HL-60/S4 treated with phorbol 12-myristate 13-acetate at 8.2 ng/mL for 4 days and 3 days (cell line): ENCODE measurements around the gene OR13J1.

Experiments
- in situ Hi-C: fragments of 300-500 bp; cut with MboI; formaldehyde crosslinking; loops from 2 replicates; pipeline ENCODE4 v1.15.0; 2022; ENCODE audit warnings: low sequenced_read_pairs

The OR13J1 gene

DNA sequence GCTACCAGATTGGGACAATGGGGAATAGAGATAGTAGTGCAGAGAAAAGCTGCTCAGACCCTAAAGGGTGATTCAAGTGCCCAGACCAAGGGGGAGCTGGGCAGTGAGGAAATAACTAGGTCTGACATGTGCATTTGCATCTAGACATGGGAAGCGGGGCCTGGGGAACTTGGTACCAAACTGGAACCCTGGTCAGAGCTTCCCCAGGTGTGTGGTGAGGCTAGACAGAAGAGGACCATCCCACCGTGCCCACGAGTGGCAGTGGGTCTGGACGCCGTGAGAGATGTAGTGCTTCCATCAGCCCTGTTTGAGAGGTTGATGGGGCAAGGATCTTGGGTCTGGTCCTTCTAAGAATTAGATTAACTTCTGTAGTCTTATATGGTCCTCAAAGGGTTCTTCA lies 33.6 kb downstream of the OR13J1 start:
- in situ Hi-C loops: no loop called here

DNA sequence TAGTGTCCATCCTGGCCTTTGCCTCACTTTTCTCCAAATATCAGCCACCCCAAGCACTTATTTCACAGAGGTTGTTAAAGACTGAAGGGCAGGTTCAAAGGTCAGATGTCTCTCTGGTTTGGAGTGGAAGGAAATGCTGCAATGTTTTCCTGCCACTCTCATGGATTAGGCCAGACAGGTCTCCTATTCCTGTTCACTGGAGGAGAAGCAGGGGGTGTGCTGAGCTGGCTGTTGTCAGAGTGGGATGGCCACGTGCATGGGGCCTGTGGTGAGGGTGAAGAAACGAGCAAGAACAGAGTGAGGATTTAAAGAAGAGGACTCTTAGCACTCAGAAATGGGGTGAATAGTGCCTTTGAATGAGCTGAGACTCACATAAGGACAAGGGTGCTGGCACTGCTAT lies 34.4 kb downstream of the OR13J1 start:
- in situ Hi-C loops: no loop called here

DNA sequence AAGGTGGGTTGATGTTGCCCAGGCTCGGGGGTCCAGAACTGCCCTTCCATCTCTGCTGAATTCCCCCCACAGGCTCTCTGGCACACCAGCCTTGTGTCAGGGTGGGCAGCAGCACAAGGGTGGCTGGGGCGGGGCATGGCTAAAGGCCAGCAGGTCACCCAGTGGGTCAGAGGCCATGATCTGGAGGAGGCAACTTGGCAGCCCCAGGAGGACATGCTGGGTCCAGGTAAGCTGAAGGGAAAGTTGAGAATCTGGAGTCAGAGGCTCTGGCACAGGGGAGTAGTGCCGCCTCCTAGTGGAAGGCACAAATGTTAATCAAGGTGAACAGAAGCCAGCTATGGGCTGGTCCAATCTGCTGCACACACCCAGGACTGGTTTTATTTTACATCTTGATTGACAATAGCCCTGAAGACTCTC lies 35.0 kb downstream of the OR13J1 start:
- in situ Hi-C loops: no loop called here

DNA sequence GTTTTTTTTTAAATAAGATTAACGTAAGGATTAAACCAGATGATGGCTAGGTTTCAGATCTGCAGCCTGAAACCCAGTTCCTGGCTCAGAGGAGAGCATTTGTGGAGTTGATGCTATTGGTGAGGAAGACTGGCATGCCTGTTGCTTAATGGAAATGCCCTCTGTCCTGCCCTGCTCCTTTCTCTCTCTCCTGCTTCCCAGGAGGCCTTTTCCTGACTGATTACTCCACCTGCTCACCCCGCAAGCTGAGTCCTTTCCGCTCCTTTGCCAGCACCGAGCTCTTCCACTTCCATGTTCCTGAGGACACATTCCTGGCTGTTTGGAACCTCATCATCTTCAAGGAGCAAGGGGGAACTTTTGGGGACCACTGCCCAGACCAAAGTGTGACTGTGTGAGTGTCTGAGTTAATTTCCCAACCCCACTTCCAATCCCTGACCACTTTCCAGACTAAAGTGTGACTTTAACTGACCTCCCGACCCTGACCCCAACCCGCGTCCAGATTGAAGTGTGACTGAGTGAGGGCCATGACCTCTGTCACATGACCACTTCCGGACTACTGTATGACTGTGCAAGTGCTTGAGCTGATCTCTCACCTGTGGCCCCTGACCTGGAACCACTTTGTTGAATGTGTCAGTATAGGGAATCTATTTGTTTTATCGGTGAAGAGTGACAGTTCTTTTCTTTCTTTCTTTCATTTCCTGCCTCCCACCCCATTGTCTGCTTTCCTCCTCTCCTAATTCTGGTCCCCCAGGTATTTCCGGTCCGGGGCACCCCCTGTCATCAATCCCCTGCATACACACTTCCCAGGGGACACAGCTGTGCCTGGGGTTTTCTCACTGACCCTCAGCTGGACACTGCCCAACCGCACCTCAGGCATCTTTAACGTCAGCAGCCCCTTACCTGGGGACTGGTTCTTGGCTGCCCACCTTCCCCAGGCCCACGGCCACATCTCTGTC lies 35.7 kb downstream of the OR13J1 start:
- in situ Hi-C loops: no loop called here

DNA sequence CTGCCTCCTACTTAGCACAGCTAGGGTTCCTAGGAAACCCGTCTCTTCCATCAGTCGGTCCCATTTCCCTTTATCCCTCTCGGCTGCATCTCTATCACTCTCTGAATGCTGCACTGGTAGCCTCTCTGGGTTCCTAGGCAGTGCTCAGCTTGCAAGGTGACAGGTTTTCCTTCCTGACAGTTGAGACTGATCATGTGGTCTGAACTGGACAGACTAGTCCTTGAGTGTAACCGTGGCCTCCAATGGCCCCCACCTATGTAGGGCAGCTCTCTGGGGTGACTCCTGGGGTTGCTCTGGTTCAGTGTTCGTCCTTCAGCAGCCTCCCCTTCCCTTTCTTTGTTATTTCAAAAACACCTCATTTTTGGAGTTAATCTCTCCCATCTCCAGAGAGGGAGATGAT lies 37.4 kb downstream of the OR13J1 start:
- in situ Hi-C loops: no loop called here

DNA sequence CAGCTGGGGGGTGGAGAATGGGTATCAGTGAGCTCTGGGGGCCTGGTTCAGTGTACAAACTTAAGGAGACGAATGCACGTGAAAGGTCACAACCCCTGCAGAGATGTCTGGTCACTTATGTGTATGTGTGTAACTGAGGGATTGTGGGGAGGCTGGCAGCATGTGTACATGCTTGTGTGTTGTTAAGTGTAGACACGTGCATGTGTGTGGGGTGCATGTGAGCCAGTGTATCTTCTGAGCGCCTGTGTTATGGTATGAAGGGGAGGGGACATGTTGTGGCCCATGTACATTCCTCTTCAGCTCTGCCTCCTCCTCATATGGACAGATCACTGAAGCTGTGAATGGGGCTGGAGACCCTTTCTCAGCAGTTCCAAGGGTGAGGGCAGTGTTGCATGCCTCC lies 39.2 kb downstream of the OR13J1 start:
- in situ Hi-C loops: no loop called here

DNA sequence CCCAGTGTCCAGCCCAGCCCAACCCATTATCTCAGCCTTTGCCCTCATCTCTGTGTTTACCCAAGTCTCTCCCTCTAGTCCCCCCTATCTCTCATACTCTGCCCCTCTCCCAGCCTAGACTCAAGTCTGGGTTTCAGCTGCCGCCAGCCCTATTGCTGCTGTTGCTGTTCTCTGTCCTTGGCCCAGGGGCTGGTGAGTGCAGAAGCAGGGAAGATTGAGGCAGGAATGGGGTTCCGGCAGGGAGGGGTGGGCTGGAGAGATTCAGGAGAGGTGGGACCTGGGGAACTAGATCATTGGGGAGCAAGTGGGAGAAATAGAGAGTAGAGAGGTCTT lies 40.5 kb downstream of the OR13J1 start:
- in situ Hi-C loops: no loop called here

DNA sequence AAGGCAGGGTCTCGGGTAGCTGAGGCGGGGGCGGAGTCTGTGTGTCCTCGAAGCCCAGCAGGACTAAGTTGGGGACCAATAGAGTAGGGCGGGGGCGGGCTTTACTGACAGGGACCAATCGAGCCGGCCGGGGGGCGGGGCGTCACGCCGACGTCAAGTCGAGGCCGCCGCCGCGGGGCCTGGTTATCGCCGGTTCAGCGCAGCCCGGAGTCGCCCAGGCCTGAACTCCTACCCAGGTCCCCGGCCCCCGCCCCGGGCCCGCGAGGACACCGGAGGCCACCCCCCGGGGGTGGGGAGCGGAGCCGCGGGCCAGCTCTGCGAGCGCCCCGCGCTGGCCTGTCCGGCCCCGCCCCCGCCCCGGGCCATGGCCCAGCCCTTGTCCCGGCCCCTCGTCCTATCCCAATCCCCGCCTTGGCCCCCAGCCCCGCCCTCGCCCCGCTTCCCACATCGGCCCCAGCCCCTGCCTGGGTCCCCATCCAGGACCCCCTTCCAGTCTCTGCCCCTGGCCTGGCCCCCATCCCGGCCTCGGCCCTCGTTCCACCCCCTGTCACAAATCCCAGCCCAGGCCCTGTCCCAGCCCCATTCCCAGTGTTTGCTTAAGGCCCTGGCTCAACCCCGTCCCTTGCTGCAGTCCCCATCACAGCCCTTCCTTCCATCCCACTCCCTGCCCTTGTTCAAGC lies 41.0 kb downstream of the OR13J1 start, which contains the start of gene TMEM8B:
Gene TMEM8B (plus strand): TSS at position 145 of the 680 bp plus-strand sequence. CDS start 220 bp downstream, at position 365.
- in situ Hi-C loops: no loop called here

DNA sequence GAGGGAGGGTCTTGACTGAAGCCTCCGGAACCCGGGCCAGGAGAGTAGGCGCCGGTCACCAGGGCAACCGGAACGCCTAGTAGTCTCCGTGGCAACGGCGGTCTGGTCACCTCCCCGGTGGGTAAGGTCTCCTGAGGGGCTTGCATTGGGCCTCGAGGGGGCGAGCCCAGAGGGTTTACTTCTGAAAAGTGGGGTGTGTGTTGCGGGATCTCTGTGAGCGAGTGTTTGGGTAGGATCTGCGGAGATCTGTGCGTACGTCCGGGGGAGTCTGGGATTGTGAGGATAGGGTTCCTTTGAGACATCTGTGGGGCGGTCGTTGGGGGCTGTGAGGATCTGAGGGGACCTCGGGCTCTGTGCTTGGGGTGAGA lies 41.5 kb downstream of the OR13J1 start, which contains the start of gene FAM221B:
Gene FAM221B (minus strand): TSS at position 17 of the 368 bp plus-strand sequence. CDS start 2,571 bp downstream, outside the sequence.
- in situ Hi-C loops: no loop called here

DNA sequence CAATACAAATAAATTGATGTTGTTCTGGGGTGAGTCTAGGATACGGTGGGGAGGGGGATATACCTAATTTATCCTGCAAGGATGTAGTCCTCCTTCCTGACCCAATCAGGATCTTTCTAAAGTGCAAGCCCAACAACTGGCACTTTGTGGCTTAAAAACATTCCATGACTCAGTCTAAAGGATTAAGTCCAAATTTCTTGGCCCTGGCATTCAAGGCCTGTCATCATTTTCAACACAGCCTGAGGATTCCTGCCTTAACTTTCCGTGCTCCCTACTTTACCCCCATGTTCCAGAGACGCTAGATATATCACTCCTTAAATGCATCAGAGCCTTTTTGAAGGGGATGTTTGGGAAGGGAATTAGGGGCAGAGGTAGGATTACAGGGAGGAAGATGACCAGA lies 42.7 kb downstream of the OR13J1 start:
- in situ Hi-C loops: no loop called here

DNA sequence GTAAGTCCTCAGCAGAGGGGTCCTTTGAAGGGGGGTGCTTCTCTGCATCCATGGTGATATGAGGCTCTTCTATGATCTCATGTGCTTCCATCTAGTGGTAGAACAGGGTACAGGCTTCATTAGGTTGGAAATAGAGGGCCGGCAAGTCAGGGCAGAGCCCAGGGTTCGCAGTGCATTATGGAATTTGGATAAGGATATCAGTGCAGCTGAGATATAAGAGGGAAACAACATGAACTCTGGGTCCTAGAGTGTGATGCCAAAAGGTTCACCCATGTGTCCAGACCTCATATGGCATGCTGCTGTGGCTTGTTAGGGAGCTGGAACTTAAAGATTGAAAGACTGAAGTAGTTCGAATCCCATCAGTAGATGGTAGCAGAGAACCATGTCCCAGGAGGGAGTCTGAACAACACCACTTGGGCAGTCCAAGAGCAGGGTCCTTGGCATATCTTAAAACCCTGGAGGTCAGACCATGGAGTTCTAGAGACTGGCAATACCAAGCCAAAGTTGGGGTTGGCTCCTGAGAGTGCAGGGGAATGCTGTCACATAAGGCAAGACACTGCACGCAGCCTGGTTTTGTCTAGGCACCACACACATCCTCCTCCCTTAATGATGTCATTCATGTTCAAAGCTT lies 44.0 kb downstream of the OR13J1 start:
- in situ Hi-C loops: no loop called here

DNA sequence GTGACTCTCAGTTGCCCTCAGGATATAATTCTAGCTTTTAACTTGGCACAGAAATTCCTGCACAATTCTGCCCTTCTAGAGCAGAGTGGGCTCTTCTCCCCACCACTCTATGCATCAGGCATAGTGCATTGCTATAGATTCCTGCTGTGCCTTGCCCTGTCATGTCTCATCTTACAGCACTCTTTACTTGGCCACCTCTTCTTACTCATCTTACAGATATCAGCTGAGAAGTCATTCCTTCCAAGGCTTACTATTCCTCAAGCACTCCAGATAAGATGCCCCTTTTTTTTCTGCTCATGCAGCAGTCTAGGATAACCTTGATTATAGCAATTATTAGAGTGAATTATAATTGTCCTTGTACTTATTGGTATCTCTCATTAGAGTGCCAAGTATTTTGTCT lies 47.3 kb downstream of the OR13J1 start:
- in situ Hi-C loops: no loop called here

DNA sequence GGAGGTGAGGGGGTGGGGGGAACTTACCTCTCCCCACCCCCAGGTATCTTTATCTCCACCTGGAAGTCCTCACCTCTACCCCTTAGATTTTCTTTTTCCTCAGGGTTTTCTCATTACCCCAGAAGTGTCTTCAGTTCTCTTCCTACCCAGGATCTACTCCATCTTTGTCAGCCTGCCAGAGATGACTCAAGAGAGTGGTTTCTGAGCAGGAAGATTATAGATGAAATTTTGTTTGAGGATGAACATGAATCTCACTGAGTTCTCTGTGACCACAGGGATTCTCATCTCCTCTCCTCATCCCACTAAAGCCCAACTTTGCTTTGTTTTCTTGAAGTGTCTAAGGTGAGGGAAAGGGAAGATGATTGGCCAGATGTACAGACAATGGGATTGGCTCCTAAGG lies 50.1 kb downstream of the OR13J1 start:
- in situ Hi-C loops: no loop called here
